ENCODE data around the gene RIPK3.

Gene RIPK3

GRCh38 chr14:24308342-24309124 is 31.3 kb downstream of the RIPK3 start:
- H3K4me1 ChIP-seq = peaks cover 7% of the 10 kb centered on the region
- no peaks in the 10 kb centered on the region for H3K27me3 ChIP-seq (ENCODE audit: control insufficient read depth, insufficient read depth, low read length)
- H3K9me3 ChIP-seq (ENCODE audit: control insufficient read depth, low read length) = no peaks in the 10 kb centered on the region
- H3K27ac ChIP-seq = no peak overlapping the region
- H3K4me3 ChIP-seq (ENCODE audit: low read depth, low read length) = no peak overlapping the region
- no peak for TF ChIP-seq CTCF (IDR thresholded peaks at IDR 0.05)
- no peaks in the 10 kb centered on the region for H3K79me2 ChIP-seq
- H2AFZ ChIP-seq = no peak overlapping the region
- no peak overlapping the region for H3K9ac ChIP-seq
- no peak overlapping the region for H3K4me2 ChIP-seq (ENCODE audit: low read length)
- no peaks in the 10 kb centered on the region for H3K36me3 ChIP-seq (ENCODE audit: control insufficient read depth, insufficient read depth, low read length)

GRCh38 chr14:24307575-24308341 is 32.0 kb downstream of the RIPK3 start, which contains the start of gene CIDEB:
Gene CIDEB (minus strand): TSS chr14:24307977. CDS start chr14:24307858, 119 bp downstream.
- H3K4me1 ChIP-seq = peaks cover 7% of the 10 kb centered on the region
- no peak within 1 kb of the TSS for H3K9ac ChIP-seq
- no peak within 1 kb of the TSS for H3K4me3 ChIP-seq (ENCODE audit: low read depth, low read length)
- no peak within 1 kb of the TSS for H3K27ac ChIP-seq
- H3K4me2 ChIP-seq (ENCODE audit: low read length) = no peak within 1 kb of the TSS
- H3K36me3 ChIP-seq (ENCODE audit: control insufficient read depth, insufficient read depth, low read length) = no peaks in the 10 kb centered on the region
- no peak within 1 kb of the TSS for H2AFZ ChIP-seq
- no peaks in the 10 kb centered on the region for H3K79me2 ChIP-seq
- peak; percentile 91 for TF ChIP-seq CTCF (IDR thresholded peaks at IDR 0.05)
- H3K9me3 ChIP-seq (ENCODE audit: control insufficient read depth, low read length) = no peaks in the 10 kb centered on the region
- H3K27me3 ChIP-seq (ENCODE audit: control insufficient read depth, insufficient read depth, low read length) = no peaks in the 10 kb centered on the region

- H3K27ac ChIP-seq = no peak overlapping the region
- peaks cover 7% of the 10 kb centered on the region for H3K4me1 ChIP-seq
- H3K4me2 ChIP-seq (ENCODE audit: low read length) = no peak overlapping the region
- no peak overlapping the region for H2AFZ ChIP-seq
- TF ChIP-seq CTCF (IDR thresholded peaks at IDR 0.05) = no peak
- no peak overlapping the region for H3K9ac ChIP-seq
- H3K9me3 ChIP-seq (ENCODE audit: control insufficient read depth, low read length) = no peaks in the 10 kb centered on the region
- no peaks in the 10 kb centered on the region for H3K79me2 ChIP-seq
- H3K27me3 ChIP-seq (ENCODE audit: control insufficient read depth, insufficient read depth, low read length) = no peaks in the 10 kb centered on the region
- no peaks in the 10 kb centered on the region for H3K36me3 ChIP-seq (ENCODE audit: control insufficient read depth, insufficient read depth, low read length)
- H3K4me3 ChIP-seq (ENCODE audit: low read depth, low read length) = no peak overlapping the region
These were observed 32.6 kb downstream of the RIPK3 start for GRCh38 chr14:24307156-24307574.

GRCh38 chr14:24304019-24304387 is 35.8 kb downstream of the RIPK3 start:
- H2AFZ ChIP-seq = no peak overlapping the region
- TF ChIP-seq CTCF (IDR thresholded peaks at IDR 0.05) = no peak
- peaks cover 6% of the 10 kb centered on the region for H3K4me1 ChIP-seq
- H3K79me2 ChIP-seq = peaks cover 1% of the 10 kb centered on the region
- no peaks in the 10 kb centered on the region for H3K36me3 ChIP-seq (ENCODE audit: control insufficient read depth, insufficient read depth, low read length)
- H3K4me3 ChIP-seq (ENCODE audit: low read depth, low read length) = no peak overlapping the region
- no peak overlapping the region for H3K9ac ChIP-seq
- no peaks in the 10 kb centered on the region for H3K9me3 ChIP-seq (ENCODE audit: control insufficient read depth, low read length)
- no peak overlapping the region for H3K27ac ChIP-seq
- H3K27me3 ChIP-seq (ENCODE audit: control insufficient read depth, insufficient read depth, low read length) = no peaks in the 10 kb centered on the region
- H3K4me2 ChIP-seq (ENCODE audit: low read length) = no peak overlapping the region

Data from parathyroid adenoma (tissue), 2 donors.